A673 (cell line): ENCODE data around the gene FAM20B. TPM values are rescaled to one million over a fixed set of nuclear protein-coding genes. Genes with fewer than 3 reads are reported as not detected.
A peak's percentile ranks its signal among the peaks of the same experiment; 100 is the strongest.

Experiments
- BruUV-seq: library from RNA; stranded (reverse); fragments of 400-500 nt; replicated peaks from 2 replicates; lab custom pipeline; 2021; lab: Mats Ljungman, UMichigan
- CTCF ChIA-PET: fragments of 300-600 bp; sonication (Branson Sonifier 250); formaldehyde crosslinking; loops from one replicate; lab custom pipeline; 2022; ENCODE audit warnings: antibody characterized with exemption; lab: Charles Lee
- POLR2A ChIA-PET: fragments of 300-600 bp; sonication (Branson Sonifier 250); formaldehyde crosslinking; loops from one replicate; lab custom pipeline; 2022; ENCODE audit warnings: antibody characterized with exemption; ENCODE audit not compliant: low non-redundant PET; lab: Charles Lee
- DNase-seq: peaks from one replicate; pipeline ENCODE4 v3.0.0-alpha.2; 2015; ENCODE audit warnings: low spot score
- H3K27ac ChIP-seq: fragments of 200-600 bp; sonication (generic); 2 replicates; pipeline ENCODE4 v1.5.1; 2016; ENCODE audit warnings: mixed run types, low read depth, mild to moderate bottlenecking, mixed read lengths, antibody characterized with exemption, low read length; ENCODE audit not compliant: poor library complexity, severe bottlenecking
- H3K27me3 ChIP-seq: fragments of 200-600 bp; sonication (generic); replicated peaks from 2 replicates; pipeline ENCODE4 v1.6.1; 2017; ENCODE audit warnings: mixed run types, low read depth, mild to moderate bottlenecking, mixed read lengths, antibody characterized with exemption, low read length; ENCODE audit not compliant: insufficient read depth, poor library complexity
- H3K36me3 ChIP-seq: fragments of 200-600 bp; sonication (generic); 2 replicates; pipeline ENCODE4 v1.6.1; 2016; ENCODE audit warnings: mixed run types, mild to moderate bottlenecking, mixed read lengths, antibody characterized with exemption, low read length; ENCODE audit not compliant: insufficient read depth, poor library complexity, severe bottlenecking
- H3K4me1 ChIP-seq: fragments of 200-600 bp; sonication (generic); 2 replicates; pipeline ENCODE4 v1.6.1; 2017; ENCODE audit warnings: mixed run types, mild to moderate bottlenecking, mixed read lengths, antibody characterized with exemption, low read length; ENCODE audit not compliant: insufficient read depth, poor library complexity, severe bottlenecking
- H3K4me3 ChIP-seq: fragments of 200-600 bp; sonication (generic); 2 replicates; pipeline ENCODE4 v1.5.1; 2016; ENCODE audit warnings: low read depth, mixed run types, mild to moderate bottlenecking, mixed read lengths, low read length; ENCODE audit not compliant: poor library complexity, severe bottlenecking
- H3K9me3 ChIP-seq: fragments of 200-600 bp; sonication (generic); 2 replicates; pipeline ENCODE4 v1.6.1; 2016; ENCODE audit warnings: mixed run types, low read depth, mild to moderate bottlenecking, mixed read lengths, antibody characterized with exemption, low read length; ENCODE audit not compliant: poor library complexity, severe bottlenecking
- EZH2 ChIP-seq: fragments of 200-600 bp; sonication (generic); IDR thresholded peaks from 2 replicates; pipeline ENCODE4 v1.6.1; 2017; ENCODE audit warnings: borderline replicate concordance, low read depth, mild to moderate bottlenecking, mixed read lengths, antibody characterized with exemption, low read length; ENCODE audit not compliant: poor library complexity, severe bottlenecking
- intact Hi-C: fragments of 100-400 bp; cut with micrococcal nuclease; formaldehyde crosslinking; loops from one replicate; pipeline ENCODE4 v1.10.0; 2022; ENCODE audit not compliant: unreplicated experiment
- total RNA-seq: library from RNA; stranded (reverse); gene quantifications from 2 replicates; pipeline ENCODE4 v1.2.3, GENCODE V29; 2021
- TF ChIP-seq, protein P1 (sequence below): fragments of 300-800, 200-600 bp; sonication (generic); conservative IDR thresholded peaks from 2 replicates; pipeline ENCODE4 v1.5.1; 2017; ENCODE audit warnings: low read depth, mild to moderate bottlenecking, antibody characterized with exemption, low read length, moderate library complexity, mixed read lengths

FAM20B gene
- total RNA-seq, 1 experiment from 2014 or later: 43.3 TPM

DNA sequence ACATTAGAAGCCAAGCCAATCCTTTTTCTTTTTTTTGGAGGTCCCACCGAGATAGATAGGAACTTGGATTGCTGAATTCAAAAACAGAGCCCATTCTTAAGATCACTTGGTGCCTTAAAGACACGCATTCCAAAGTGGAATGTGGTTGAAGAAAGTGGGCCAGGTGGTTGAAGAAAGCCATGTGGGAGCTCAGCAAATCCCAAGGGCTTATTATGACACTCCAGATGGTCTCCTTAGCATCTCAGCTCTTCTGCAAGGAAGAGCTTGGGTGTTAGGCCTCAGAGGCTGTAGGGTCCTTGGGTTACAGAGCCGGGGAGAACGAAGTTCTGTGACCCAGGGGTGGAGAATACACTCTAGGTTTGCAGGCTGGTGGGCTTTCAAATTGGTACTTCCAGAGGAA is 69.7 kb downstream of the FAM20B start:
- Histone ChIP-seq H3K36me3 (peaks cover 48% of the 10 kb centered on the region), H3K9me3 (no peaks in the 10 kb centered on the region), H3K27me3 (no peaks in the 10 kb centered on the region), H3K27ac (no peak overlapping the region), H3K4me3 (no peak overlapping the region), H3K4me1 (peaks cover 13% of the 10 kb centered on the region)
- BruUV-seq: TSS peak; percentile 94
- TF ChIP-seq, protein P1, sequence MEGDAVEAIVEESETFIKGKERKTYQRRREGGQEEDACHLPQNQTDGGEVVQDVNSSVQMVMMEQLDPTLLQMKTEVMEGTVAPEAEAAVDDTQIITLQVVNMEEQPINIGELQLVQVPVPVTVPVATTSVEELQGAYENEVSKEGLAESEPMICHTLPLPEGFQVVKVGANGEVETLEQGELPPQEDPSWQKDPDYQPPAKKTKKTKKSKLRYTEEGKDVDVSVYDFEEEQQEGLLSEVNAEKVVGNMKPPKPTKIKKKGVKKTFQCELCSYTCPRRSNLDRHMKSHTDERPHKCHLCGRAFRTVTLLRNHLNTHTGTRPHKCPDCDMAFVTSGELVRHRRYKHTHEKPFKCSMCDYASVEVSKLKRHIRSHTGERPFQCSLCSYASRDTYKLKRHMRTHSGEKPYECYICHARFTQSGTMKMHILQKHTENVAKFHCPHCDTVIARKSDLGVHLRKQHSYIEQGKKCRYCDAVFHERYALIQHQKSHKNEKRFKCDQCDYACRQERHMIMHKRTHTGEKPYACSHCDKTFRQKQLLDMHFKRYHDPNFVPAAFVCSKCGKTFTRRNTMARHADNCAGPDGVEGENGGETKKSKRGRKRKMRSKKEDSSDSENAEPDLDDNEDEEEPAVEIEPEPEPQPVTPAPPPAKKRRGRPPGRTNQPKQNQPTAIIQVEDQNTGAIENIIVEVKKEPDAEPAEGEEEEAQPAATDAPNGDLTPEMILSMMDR: no peak
- TF ChIP-seq EZH2: no peak
- CTCF ChIA-PET: no interaction called here
- intact Hi-C loops: no loop called here
- POLR2A ChIA-PET: interaction anchor here (0.5 kb wide), 1 partner anchor 80 kb away, joined by 4 read pairs; no protein-coding TSS in a partner anchor
- no peak for DNase-seq

DNA sequence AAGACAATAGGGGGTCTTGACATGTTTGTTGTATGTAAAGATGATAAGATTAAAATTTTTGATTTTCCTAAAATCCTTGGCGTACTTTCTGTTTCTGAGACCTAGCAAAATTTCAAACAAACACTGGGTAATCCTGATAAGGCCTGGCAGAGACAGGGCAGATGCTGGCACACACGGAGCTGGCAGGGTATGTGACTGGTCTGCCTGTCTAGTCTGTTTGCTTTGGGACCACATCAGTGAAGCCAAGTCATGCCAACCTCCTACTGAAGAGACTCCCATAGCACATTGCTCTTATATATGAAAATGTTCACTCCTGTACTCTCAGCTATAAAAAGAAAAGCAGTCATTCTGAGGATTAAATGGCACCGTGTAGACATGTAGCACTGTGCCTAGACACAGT is 70.2 kb downstream of the FAM20B start:
- ChIA-PET POLR2A (no interaction called here), CTCF (no interaction called here)
- H3K4me3 ChIP-seq: no peak overlapping the region
- H3K27ac ChIP-seq: no peak overlapping the region
- BruUV-seq: no TSS peak
- no peak for DNase-seq
- H3K9me3 ChIP-seq: no peaks in the 10 kb centered on the region
- peaks cover 48% of the 10 kb centered on the region for H3K36me3 ChIP-seq
- peaks cover 7% of the 10 kb centered on the region for H3K4me1 ChIP-seq
- TF ChIP-seq, protein P1: no peak
- no peak for TF ChIP-seq EZH2
- intact Hi-C loops: no loop called here
- H3K27me3 ChIP-seq: no peaks in the 10 kb centered on the region

DNA sequence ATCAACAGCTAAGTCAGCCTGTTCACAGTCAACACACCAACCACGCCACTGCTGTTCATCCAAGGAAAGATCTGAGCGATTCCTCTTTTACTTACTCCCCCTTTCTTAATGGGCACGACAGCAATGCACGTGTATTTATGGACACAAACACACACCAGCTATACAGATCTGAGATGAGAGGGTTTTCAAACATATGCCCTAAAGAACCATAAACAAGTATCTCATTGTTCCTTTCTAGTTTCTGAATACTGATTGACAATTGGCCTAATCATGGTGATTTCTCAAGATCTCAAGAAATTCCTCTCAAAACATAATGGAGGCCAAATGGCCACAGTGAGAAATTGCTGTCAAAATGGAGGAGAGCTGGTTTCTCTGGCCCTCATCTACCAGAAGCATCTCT is 74.2 kb downstream of the FAM20B start:
- no peak for DNase-seq
- Histone ChIP-seq H3K27ac (no peak overlapping the region), H3K4me1 (no peaks in the 10 kb centered on the region), H3K36me3 (peaks cover 21% of the 10 kb centered on the region), H3K9me3 (no peaks in the 10 kb centered on the region), H3K27me3 (no peaks in the 10 kb centered on the region), H3K4me3 (no peak overlapping the region)
- TF ChIP-seq EZH2: no peak
- TF ChIP-seq, protein P1: no peak
- BruUV-seq: no TSS peak
- ChIA-PET POLR2A (no interaction called here), CTCF (no interaction called here)
- intact Hi-C loops: no loop called here
